Inflammatory macrophage treated with lipopolysaccharide for 1 hour (primary cell): ENCODE results near the gene IL1RAPL1.

Experiments
- DNase-seq, 2 donors: peaks; one replicate each; pipeline ENCODE4 v3.0.0-alpha.2; 2020 to 2022

Gene IL1RAPL1

GRCh38 chrX:29455702-29456101, 868.5 kb downstream of the IL1RAPL1 start:
- no peak for DNase-seq

GRCh38 chrX:29461039-29461438, 873.8 kb downstream of the IL1RAPL1 start:
- DNase-seq: no peak

GRCh38 chrX:29466456-29466855, 879.2 kb downstream of the IL1RAPL1 start:
- no peak for DNase-seq

- no peak for DNase-seq
Measured at GRCh38 chrX:29468911-29469494, 881.8 kb downstream of the IL1RAPL1 start.

GRCh38 chrX:29470030-29470429, 882.8 kb downstream of the IL1RAPL1 start:
- no peak for DNase-seq

- no peak for DNase-seq
Measured at GRCh38 chrX:29471829-29472228, 884.6 kb downstream of the IL1RAPL1 start.

GRCh38 chrX:29477878-29478277, 890.6 kb downstream of the IL1RAPL1 start:
- no peak for DNase-seq

GRCh38 chrX:29478336-29479069, 891.3 kb downstream of the IL1RAPL1 start:
- DNase-seq: peak; percentile 4 to 41

- no peak for DNase-seq
Measured at GRCh38 chrX:29487214-29487613, 900.0 kb downstream of the IL1RAPL1 start.

- DNase-seq: peak in 1 of 2 donors; percentile 4
Measured at GRCh38 chrX:29487714-29488113, 900.5 kb downstream of the IL1RAPL1 start.

- peak; percentile 12 to 52 for DNase-seq
Measured at GRCh38 chrX:29488919-29489318, 901.7 kb downstream of the IL1RAPL1 start.

- no peak for DNase-seq
Measured at GRCh38 chrX:29490606-29491005, 903.4 kb downstream of the IL1RAPL1 start.

- DNase-seq: no peak
Measured at GRCh38 chrX:29491659-29492058, 904.4 kb downstream of the IL1RAPL1 start.

GRCh38 chrX:29496636-29497180, 909.5 kb downstream of the IL1RAPL1 start:
- DNase-seq: no peak

- DNase-seq: no peak
Measured at GRCh38 chrX:29506729-29507128, 919.5 kb downstream of the IL1RAPL1 start.

GRCh38 chrX:29518100-29518499, 930.9 kb downstream of the IL1RAPL1 start:
- DNase-seq: no peak

GRCh38 chrX:29528281-29528680, 941.0 kb downstream of the IL1RAPL1 start:
- peak in 1 of 2 donors; percentile 0 for DNase-seq

- DNase-seq: no peak
Measured at GRCh38 chrX:29530501-29530900, 943.3 kb downstream of the IL1RAPL1 start.

GRCh38 chrX:29531336-29531735, 944.1 kb downstream of the IL1RAPL1 start:
- DNase-seq: no peak

- no peak for DNase-seq
Measured at GRCh38 chrX:29535212-29536162, 948.2 kb downstream of the IL1RAPL1 start.

GRCh38 chrX:29541038-29541437, 953.8 kb downstream of the IL1RAPL1 start:
- DNase-seq: no peak

- DNase-seq: no peak
Measured at GRCh38 chrX:29542152-29542551, 954.9 kb downstream of the IL1RAPL1 start.

GRCh38 chrX:29545878-29546277, 958.6 kb downstream of the IL1RAPL1 start:
- no peak for DNase-seq
